Karpas-422 (cell line): ENCODE measurements around the gene SLC35F1. TPM values are rescaled to one million over a fixed set of nuclear protein-coding genes. Genes with fewer than 3 reads are reported as not detected.
"Not testable (repeated sequence)": the region's sequence is repeated elsewhere in the genome, so short reads cannot be mapped to it uniquely, and the experiment has no call there.

Experiments used
- DNase-seq: peaks from one replicate; pipeline ENCODE4 v3.0.0-alpha.2; 2015
- H2AFZ ChIP-seq: fragments of 200-600 bp; sonication (generic); 2 replicates; pipeline ENCODE4 v1.6.1; 2014; ENCODE audit warnings: antibody characterized with exemption, low read length, mixed read lengths
- H3K27ac ChIP-seq: fragments of 200-600 bp; sonication (generic); 2 replicates; pipeline ENCODE4 v1.5.1; 2014; ENCODE audit warnings: mild to moderate bottlenecking, low read length, moderate library complexity
- H3K27me3 ChIP-seq: fragments of 200-600 bp; sonication (generic); 2 replicates; pipeline ENCODE4 v1.6.1; 2014; ENCODE audit warnings: low read length, mixed read lengths
- H3K36me3 ChIP-seq: fragments of 200-600 bp; sonication (generic); 2 replicates; pipeline ENCODE4 v1.6.1; 2014; ENCODE audit warnings: low read length, mixed read lengths; ENCODE audit not compliant: insufficient read depth
- H3K4me1 ChIP-seq: fragments of 200-600 bp; sonication (generic); 2 replicates; pipeline ENCODE4 v1.6.1; 2014; ENCODE audit warnings: mild to moderate bottlenecking, low read length, mixed read lengths
- H3K4me2 ChIP-seq: fragments of 200-600 bp; sonication (generic); 2 replicates; pipeline ENCODE4 v1.6.1; 2014; ENCODE audit warnings: low read length, low read depth, mild to moderate bottlenecking; ENCODE audit not compliant: poor library complexity, severe bottlenecking
- H3K4me3 ChIP-seq: fragments of 200-600 bp; sonication (generic); 2 replicates; pipeline ENCODE4 v1.5.1; 2014; ENCODE audit warnings: mild to moderate bottlenecking, antibody characterized with exemption, low read length, mixed read lengths
- H3K79me2 ChIP-seq: fragments of 200-600 bp; sonication (generic); 2 replicates; pipeline ENCODE4 v1.6.1; 2014; ENCODE audit warnings: mild to moderate bottlenecking, low read length, mixed read lengths
- H3K9ac ChIP-seq: fragments of 200-600 bp; sonication (generic); 2 replicates; pipeline ENCODE4 v1.6.0; 2014; ENCODE audit warnings: low read length
- H3K9me2 ChIP-seq: fragments of 200-600 bp; sonication (generic), shearing (Covaris generic); replicated peaks from 2 replicates; pipeline ENCODE4 v1.6.0; 2014; ENCODE audit warnings: mild to moderate bottlenecking, low read length, moderate library complexity; ENCODE audit not compliant: insufficient read depth
- H3K9me3 ChIP-seq: fragments of 300-700, 200-600 bp; sonication (generic); 2 replicates; pipeline ENCODE4 v1.6.1; 2014; ENCODE audit warnings: low read length, mixed read lengths
- H4K20me1 ChIP-seq: fragments of 200-600 bp; sonication (generic); 2 replicates; pipeline ENCODE4 v1.6.1; 2014; ENCODE audit warnings: mild to moderate bottlenecking, antibody characterized with exemption, low read length, low read depth; ENCODE audit not compliant: insufficient read depth
- total RNA-seq: library from RNA; depleted of rRNA; stranded (reverse); fragments of >200 nt; shearing (Covaris generic); gene quantifications from 2 replicates; pipeline ENCODE4 v1.2.3, GENCODE V29; 2014; ENCODE audit warnings: low replicate concordance

Gene SLC35F1
- total RNA-seq, 1 experiment from 2014 or later = not detected

DNA sequence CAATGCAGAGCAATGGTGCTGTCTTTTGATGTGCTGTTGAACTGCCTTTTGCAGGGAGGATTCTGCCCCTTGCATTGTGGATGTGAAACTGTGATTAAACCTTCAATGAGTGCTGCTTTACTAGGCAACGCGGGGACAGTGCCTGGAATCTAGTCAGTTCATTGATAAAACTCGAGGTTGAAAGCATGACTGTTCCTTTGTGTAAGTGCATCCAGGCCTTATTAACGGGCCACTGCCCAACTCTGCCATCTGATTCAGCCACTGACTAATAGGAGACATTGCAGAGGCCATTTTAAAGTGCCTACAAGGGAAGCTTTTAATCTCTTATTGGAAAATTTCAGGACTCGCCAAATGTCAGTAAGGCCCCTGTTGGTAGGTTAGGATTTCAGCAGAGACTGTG is 49.3 kb downstream of the SLC35F1 start:
- Histone ChIP-seq H3K27me3 (no peaks in the 10 kb centered on the region), H3K9ac (no peak overlapping the region), H3K79me2 (no peaks in the 10 kb centered on the region), H3K4me3 (no peak overlapping the region), H3K4me2 (no peak overlapping the region), H3K27ac (no peak overlapping the region), H3K9me3 (no peaks in the 10 kb centered on the region), H3K9me2 (no peaks in the 10 kb centered on the region), H2AFZ (no peak overlapping the region), H3K4me1 (no peaks in the 10 kb centered on the region), H3K36me3 (no peaks in the 10 kb centered on the region), H4K20me1 (no peaks in the 10 kb centered on the region)
- no peak for DNase-seq

DNA sequence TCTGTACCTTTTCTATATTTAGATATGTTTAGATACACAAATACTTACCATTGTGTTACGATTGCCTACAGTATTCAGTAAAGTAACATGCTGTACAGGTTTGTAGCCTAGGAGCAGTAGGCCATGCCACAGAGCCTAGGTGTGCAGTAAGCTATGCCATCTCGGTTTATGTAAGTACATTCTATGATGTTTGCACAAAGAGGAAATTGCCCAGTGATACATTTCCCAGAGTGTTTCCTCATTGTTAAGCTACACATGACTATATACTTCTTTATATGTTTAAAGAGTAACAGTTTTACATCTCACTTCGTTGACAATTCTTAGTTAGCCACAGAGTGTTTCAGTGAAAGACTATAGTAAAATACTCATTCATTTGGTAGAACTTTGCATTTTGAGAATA is 51.5 kb downstream of the SLC35F1 start:
- H3K36me3 ChIP-seq = no peaks in the 10 kb centered on the region
- H3K9me3 ChIP-seq = no peaks in the 10 kb centered on the region
- no peak overlapping the region for H3K27ac ChIP-seq
- no peak overlapping the region for H3K9ac ChIP-seq
- H3K9me2 ChIP-seq = no peaks in the 10 kb centered on the region
- no peaks in the 10 kb centered on the region for H4K20me1 ChIP-seq
- no peaks in the 10 kb centered on the region for H3K79me2 ChIP-seq
- no peak overlapping the region for H2AFZ ChIP-seq
- H3K4me2 ChIP-seq = no peak overlapping the region
- H3K4me1 ChIP-seq = no peaks in the 10 kb centered on the region
- DNase-seq = no peak
- no peaks in the 10 kb centered on the region for H3K27me3 ChIP-seq
- no peak overlapping the region for H3K4me3 ChIP-seq

DNA sequence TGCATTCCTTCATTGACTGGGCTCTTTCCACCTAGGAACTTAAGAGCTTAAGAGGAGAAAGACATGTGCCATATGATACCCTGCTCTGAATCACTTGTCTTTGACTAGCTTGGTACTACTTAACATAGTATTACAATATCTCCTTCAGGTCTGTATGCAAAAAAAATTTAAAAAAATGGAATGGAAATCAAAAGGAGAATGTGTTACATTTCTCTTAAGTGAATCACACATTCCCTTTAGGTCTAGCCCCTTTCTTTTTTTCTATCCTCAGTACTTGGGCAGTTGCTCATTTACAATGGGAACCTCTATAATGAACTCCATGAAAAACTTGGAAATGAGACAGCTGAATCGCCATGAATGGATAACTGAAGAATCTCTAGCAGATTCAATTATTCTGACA is 53.8 kb downstream of the SLC35F1 start:
- Histone ChIP-seq H2AFZ (no peak overlapping the region), H3K27ac (no peak overlapping the region), H3K79me2 (no peaks in the 10 kb centered on the region), H4K20me1 (no peaks in the 10 kb centered on the region), H3K9me3 (no peaks in the 10 kb centered on the region; the same call in 1 of the 2 replicates), H3K36me3 (no peaks in the 10 kb centered on the region), H3K9me2 (no peaks in the 10 kb centered on the region), H3K4me2 (no peak overlapping the region), H3K4me1 (no peaks in the 10 kb centered on the region), H3K9ac (no peak overlapping the region), H3K4me3 (no peak overlapping the region), H3K27me3 (no peaks in the 10 kb centered on the region)
- DNase-seq = no peak

DNA sequence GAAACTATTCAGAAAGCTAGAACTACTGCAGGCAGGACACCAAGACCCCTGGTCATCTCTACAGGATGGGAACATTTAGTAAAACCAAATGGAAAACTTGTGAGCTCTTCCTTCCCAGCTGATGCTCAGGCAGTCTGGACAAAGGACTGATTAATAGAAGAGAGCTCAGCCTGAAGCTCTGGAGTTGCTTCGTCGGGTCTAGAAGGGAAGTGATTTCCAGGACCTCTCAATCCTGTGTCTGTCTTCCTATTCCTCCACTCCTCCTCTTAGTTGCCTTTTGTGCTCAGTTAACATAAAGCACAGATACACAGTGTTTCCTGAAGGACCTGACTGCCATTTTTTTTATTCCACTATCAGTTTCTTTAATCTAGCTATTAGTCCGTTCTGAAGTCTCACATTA is 54.2 kb downstream of the SLC35F1 start:
- H3K4me3 ChIP-seq = no peak overlapping the region
- H2AFZ ChIP-seq = no peak overlapping the region
- DNase-seq = no peak
- H3K4me1 ChIP-seq = no peaks in the 10 kb centered on the region
- H3K4me2 ChIP-seq = no peak overlapping the region
- no peaks in the 10 kb centered on the region for H3K9me2 ChIP-seq
- no peaks in the 10 kb centered on the region for H4K20me1 ChIP-seq
- H3K9ac ChIP-seq = no peak overlapping the region
- no peaks in the 10 kb centered on the region for H3K36me3 ChIP-seq
- no peak overlapping the region for H3K27ac ChIP-seq
- no peaks in the 10 kb centered on the region for H3K27me3 ChIP-seq
- no peaks in the 10 kb centered on the region for H3K79me2 ChIP-seq
- no peaks in the 10 kb centered on the region; the same call in 1 of the 2 replicates for H3K9me3 ChIP-seq

DNA sequence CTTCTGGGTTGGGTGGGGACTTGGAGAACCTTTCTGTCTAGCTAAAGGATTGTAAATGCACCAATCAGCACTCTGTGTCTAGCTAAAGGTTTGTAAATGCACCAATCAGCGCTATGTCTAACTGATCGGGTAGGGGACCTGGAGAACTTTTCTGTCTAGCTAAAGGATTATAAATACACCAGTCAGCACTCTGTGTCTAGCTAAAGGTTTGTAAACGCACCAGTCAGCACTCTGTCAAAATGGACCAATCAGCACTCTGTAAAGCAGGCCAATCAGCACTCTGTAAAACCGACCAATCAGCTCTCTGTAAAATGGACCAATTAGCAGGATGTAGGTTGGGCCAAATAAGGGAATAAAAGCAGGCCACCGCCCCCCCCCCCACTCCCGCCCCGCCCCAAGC is 58.7 kb downstream of the SLC35F1 start:
- not testable (repeated sequence) for H4K20me1 ChIP-seq, H3K79me2 ChIP-seq, H3K4me1 ChIP-seq, H3K27ac ChIP-seq, DNase-seq, H3K9ac ChIP-seq, H3K9me2 ChIP-seq, H3K36me3 ChIP-seq, H3K4me2 ChIP-seq, H3K4me3 ChIP-seq, H3K9me3 ChIP-seq, H2AFZ ChIP-seq, H3K27me3 ChIP-seq

DNA sequence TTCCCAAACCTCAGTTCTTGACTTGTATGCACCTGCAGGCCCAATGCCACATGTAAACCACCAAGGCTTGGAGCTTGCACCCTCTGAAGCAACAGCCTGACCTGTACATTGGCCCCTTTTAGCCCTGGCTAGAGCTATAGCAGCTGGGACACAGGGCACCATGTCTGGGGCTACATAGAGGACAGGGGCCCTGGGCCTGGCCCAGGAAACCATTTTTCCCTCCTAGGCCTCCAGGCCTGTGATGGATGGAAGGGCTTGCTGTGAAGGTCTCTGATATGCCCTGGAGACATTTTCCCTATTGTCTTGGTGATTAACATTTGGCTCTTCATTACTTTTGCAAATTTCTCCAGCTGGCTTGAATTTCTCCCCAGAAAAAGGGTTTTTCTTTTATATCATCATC is 64.6 kb downstream of the SLC35F1 start:
- no peaks in the 10 kb centered on the region for H3K79me2 ChIP-seq
- H3K4me2 ChIP-seq = no peak overlapping the region
- no peak overlapping the region for H2AFZ ChIP-seq
- H3K27me3 ChIP-seq = no peaks in the 10 kb centered on the region
- no peaks in the 10 kb centered on the region; the same call in 1 of the 2 replicates for H3K9me2 ChIP-seq
- H3K9ac ChIP-seq = no peak overlapping the region
- no peak for DNase-seq
- H3K27ac ChIP-seq = no peak overlapping the region
- H4K20me1 ChIP-seq = no peaks in the 10 kb centered on the region
- no peaks in the 10 kb centered on the region for H3K9me3 ChIP-seq
- no peak overlapping the region for H3K4me3 ChIP-seq
- H3K4me1 ChIP-seq = no peaks in the 10 kb centered on the region
- H3K36me3 ChIP-seq = no peaks in the 10 kb centered on the region

DNA sequence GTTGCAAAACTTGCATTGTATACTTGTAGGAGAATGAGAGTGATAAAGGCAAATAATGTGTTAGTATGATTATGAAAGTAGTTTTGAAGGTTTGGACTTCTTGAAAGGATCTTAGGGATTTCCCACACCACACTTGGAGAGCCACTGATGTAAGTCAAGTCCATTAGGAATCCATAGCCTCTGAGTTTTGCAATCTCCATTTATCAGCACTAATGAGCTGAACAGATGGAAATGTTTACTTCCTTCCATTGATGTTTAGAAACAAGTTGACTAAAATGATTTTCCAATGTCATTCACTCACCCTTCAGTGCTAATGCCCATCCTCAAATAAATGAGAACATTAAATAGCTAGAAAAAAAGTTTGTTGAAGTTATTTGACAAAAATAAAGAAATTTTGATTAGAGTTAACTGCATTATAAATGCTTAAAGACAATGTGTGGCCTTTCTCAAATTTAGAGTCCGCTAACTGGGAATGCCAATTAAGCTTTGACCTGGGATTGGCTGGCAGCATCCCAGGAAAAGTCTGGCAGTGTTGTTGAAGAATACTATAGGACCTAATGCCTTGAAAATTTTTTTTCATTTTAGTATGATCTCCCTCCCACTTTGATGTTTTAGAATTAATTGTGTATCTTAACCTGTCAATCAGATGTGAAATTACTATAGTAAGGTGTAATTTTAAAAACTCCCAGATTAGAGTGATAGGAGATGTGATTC is 68.0 kb downstream of the SLC35F1 start:
- Histone ChIP-seq H3K9ac (no peak overlapping the region), H3K27ac (no peak overlapping the region), H3K4me3 (no peak overlapping the region), H3K36me3 (no peaks in the 10 kb centered on the region), H4K20me1 (no peaks in the 10 kb centered on the region), H3K79me2 (no peaks in the 10 kb centered on the region), H3K27me3 (no peaks in the 10 kb centered on the region), H3K4me1 (no peaks in the 10 kb centered on the region), H3K9me3 (no peaks in the 10 kb centered on the region), H3K9me2 (no peaks in the 10 kb centered on the region), H2AFZ (no peak overlapping the region), H3K4me2 (no peak overlapping the region)
- DNase-seq = no peak

GRCh38 chr6:117976030-117976651 is 69.1 kb downstream of the SLC35F1 start:
- DNase-seq = peak; percentile 83
- Histone ChIP-seq H4K20me1 (no peaks in the 10 kb centered on the region), H3K4me2 (no peak overlapping the region), H3K9ac (no peak overlapping the region), H3K36me3 (no peaks in the 10 kb centered on the region), H3K79me2 (no peaks in the 10 kb centered on the region), H3K4me1 (no peaks in the 10 kb centered on the region), H3K9me3 (no peaks in the 10 kb centered on the region), H3K27me3 (no peaks in the 10 kb centered on the region), H3K4me3 (no peak overlapping the region), H2AFZ (no peak overlapping the region), H3K9me2 (no peaks in the 10 kb centered on the region), H3K27ac (no peak overlapping the region)
